SJSA1 (cell line): ENCODE results near the gene SOCS3. TPM values are rescaled to one million over a fixed set of nuclear protein-coding genes. Genes with fewer than 3 reads are reported as not detected.
"Not testable (repeated sequence)": the region's sequence is repeated elsewhere in the genome, so short reads cannot be mapped to it uniquely, and the experiment has no call there.

Experiments used
- DNase-seq, 2 experiments: peaks; one replicate each; pipeline ENCODE4 v3.0.0-alpha.2; 2015 to 2020; ENCODE audit warnings: low spot score in 2 of 2, low read depth in 1 of 2
- H3K27ac ChIP-seq: fragments of 250-450 bp; sonication (Bioruptor Pico); 2 replicates; pipeline ENCODE4 v1.5.1; 2020; ENCODE audit warnings: mild to moderate bottlenecking, moderate library complexity
- H3K27me3 ChIP-seq: fragments of 250-450 bp; sonication (Bioruptor Pico); replicated peaks from 2 replicates; pipeline ENCODE4 v1.5.1; 2020; ENCODE audit warnings: mild to moderate bottlenecking, moderate library complexity
- H3K36me3 ChIP-seq: fragments of 250-450 bp; sonication (Bioruptor Pico); 2 replicates; pipeline ENCODE4 v1.5.1; 2020; ENCODE audit warnings: mild to moderate bottlenecking
- H3K4me1 ChIP-seq: fragments of 250-450 bp; sonication (Bioruptor Pico); replicated peaks from 2 replicates; pipeline ENCODE4 v1.6.1; 2021; ENCODE audit warnings: mild to moderate bottlenecking
- H3K4me3 ChIP-seq: fragments of 250-450 bp; sonication (Bioruptor Pico); 2 replicates; pipeline ENCODE4 v1.5.1; 2020; ENCODE audit warnings: mild to moderate bottlenecking
- H3K9me3 ChIP-seq: fragments of 250-450 bp; sonication (Bioruptor Pico); replicated peaks from 2 replicates; pipeline ENCODE4 v1.5.1; 2020; ENCODE audit warnings: mild to moderate bottlenecking
- total RNA-seq: library from RNA; depleted of rRNA; stranded (reverse); fragments of >200 nt; shearing (Covaris generic); gene quantifications from 2 replicates; pipeline ENCODE4 v1.2.3, GENCODE V29; 2014

Gene SOCS3
- total RNA-seq, 1 experiment from 2014 or later, result 71.9 TPM

DNA sequence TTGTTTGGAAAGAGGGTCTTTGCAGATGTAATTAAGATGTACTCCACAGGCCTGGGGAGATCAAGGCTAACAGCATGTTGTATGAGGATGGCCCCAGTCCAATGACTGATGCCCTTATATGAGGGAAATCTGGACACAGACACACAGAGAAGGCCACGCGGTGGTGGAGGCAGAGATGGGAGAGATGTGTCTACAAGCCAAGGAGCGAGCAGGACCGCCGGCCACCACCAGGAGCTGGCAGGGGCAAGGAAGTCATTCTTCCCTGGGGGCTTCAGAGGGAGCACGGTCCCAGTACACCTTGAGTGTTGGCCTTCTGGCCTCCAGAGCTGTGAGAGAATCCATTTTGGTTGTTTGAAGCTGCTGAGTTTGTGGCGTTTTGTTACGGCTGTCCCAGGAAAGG is 14.7 kb downstream of the SOCS3 start:
- Histone ChIP-seq H3K27ac (no peak overlapping the region), H3K36me3 (no peaks in the 10 kb centered on the region), H3K4me1 (peaks cover 35% of the 10 kb centered on the region), H3K27me3 (no peaks in the 10 kb centered on the region), H3K9me3 (no peaks in the 10 kb centered on the region), H3K4me3 (no peak overlapping the region)
- DNase-seq, result no peak

DNA sequence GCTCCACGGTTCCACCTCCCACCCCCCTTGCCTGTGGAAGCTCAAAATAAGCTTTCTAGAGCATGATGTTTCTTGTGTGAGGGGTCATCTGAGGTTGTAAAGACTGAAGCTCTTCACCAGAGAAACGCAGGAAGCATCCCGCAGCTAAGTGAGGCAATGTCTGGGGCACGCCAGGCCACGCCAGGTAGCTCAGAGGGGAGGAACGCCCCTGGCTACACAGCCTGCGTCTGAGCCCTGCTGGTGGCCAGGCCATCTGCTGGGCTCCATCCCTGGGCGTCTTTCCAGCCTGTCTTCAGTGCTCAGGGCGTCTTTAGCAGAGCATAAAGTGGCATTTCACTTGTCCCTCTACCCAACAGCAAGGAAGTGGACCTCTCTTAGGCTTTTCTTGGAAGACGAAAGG is 15.2 kb downstream of the SOCS3 start:
- no peaks in the 10 kb centered on the region for H3K27me3 ChIP-seq
- H3K4me1 ChIP-seq, result peaks cover 35% of the 10 kb centered on the region
- H3K36me3 ChIP-seq, result no peaks in the 10 kb centered on the region
- H3K27ac ChIP-seq, result no peak overlapping the region
- H3K9me3 ChIP-seq, result no peaks in the 10 kb centered on the region
- no peak overlapping the region for H3K4me3 ChIP-seq
- DNase-seq, result no peak

DNA sequence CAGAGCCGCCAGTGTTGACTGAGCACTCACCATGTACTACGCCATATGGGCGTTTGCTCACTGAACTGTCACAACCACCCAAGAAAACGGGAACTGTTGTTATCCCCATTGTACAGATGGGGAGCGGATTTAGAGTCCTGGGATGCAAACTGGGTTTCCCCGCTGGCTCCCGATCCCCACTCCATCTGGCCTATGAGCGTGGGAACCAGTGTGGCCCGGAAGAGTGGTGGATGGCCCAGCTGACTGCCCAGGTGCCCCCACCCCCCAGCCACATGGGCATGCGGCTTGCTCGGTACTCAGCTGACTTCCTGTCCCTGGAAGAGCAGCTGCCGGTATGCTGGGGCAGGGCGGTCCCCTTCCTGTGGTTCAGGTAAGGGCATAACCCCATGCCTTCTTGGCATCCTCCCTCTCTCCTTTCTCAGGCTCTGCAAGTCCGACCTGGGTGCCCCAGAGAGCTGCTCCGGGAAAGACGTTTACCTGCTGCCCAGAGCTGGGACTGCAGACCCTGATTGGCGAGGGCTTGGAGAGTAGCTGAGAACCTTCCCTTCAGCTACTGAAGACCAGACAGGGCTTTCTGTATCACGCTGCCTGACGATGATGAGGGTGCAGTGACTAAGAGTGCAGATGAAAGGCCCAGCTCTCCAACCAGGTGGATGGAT is 16.2 kb downstream of the SOCS3 start:
- Histone ChIP-seq H3K27me3 (no peaks in the 10 kb centered on the region), H3K9me3 (no peaks in the 10 kb centered on the region), H3K4me1 (peaks cover 35% of the 10 kb centered on the region), H3K4me3 (no peak overlapping the region), H3K27ac (peak overlapping the region; percentile 88), H3K36me3 (no peaks in the 10 kb centered on the region)
- no peak for DNase-seq

- Histone ChIP-seq H3K4me3 (no peak overlapping the region), H3K4me1 (peaks cover 37% of the 10 kb centered on the region), H3K27ac (peak overlapping the region; percentile 88), H3K36me3 (no peaks in the 10 kb centered on the region), H3K27me3 (no peaks in the 10 kb centered on the region), H3K9me3 (no peaks in the 10 kb centered on the region)
- peak; percentile 87 to 92 for DNase-seq
Observed at GRCh38 chr17:78343187-78343542, 16.7 kb downstream of the SOCS3 start.

GRCh38 chr17:78342449-78343186 is 17.3 kb downstream of the SOCS3 start:
- Histone ChIP-seq H3K4me3 (peak overlapping the region; percentile 34), H3K36me3 (no peaks in the 10 kb centered on the region), H3K27ac (peak overlapping the region; percentile 88), H3K9me3 (no peaks in the 10 kb centered on the region), H3K27me3 (no peaks in the 10 kb centered on the region), H3K4me1 (peaks cover 42% of the 10 kb centered on the region)
- DNase-seq, result peak; percentile 88 to 89

GRCh38 chr17:78341559-78342448 is 18.1 kb downstream of the SOCS3 start:
- Histone ChIP-seq H3K9me3 (no peaks in the 10 kb centered on the region), H3K4me3 (peak overlapping the region; percentile 34), H3K27ac (peak overlapping the region; percentile 88), H3K27me3 (no peaks in the 10 kb centered on the region), H3K4me1 (peaks cover 50% of the 10 kb centered on the region), H3K36me3 (no peaks in the 10 kb centered on the region)
- DNase-seq, result peak; percentile 82 to 86

DNA sequence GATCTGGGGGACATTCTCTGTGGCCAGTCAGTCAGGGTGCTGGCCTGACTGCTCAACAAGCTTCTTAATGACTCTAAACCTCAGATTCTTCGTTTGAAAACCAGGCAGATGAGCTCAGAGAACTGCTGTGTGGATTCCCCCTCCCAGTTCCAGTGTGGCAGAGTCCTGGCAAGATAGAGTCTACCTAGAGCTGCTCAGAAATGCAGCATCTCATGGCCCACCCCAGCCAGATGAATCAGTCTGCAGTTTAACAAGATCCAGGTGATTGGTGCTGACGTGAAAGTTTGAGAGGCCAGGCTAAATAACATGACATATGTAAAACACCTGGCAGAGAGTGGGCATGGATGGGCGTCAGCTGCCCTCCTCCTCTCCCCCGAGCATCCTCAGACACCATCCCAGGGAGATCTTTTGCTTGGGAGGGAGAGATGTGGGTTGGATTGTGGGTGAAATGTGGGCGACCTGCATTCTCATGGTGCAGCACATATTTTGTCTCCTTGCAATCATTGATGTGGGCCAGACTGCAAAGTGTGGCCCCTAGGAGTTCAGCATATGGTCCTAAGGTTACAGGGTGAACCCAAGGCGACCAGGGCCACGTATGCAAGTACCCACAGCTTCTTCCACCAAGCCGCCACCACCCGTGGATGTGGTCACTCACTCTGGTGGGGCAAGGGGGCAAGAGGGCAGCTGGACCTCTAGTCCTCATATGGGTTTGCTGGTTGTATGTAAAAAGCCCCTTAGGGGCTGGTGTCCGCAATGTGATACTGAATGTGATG is 19.5 kb downstream of the SOCS3 start:
- no peaks in the 10 kb centered on the region for H3K9me3 ChIP-seq
- no peaks in the 10 kb centered on the region for H3K27me3 ChIP-seq
- no peak overlapping the region for H3K4me3 ChIP-seq
- DNase-seq, result no peak
- peaks cover 52% of the 10 kb centered on the region for H3K4me1 ChIP-seq
- H3K27ac ChIP-seq, result no peak overlapping the region
- H3K36me3 ChIP-seq, result no peaks in the 10 kb centered on the region

DNA sequence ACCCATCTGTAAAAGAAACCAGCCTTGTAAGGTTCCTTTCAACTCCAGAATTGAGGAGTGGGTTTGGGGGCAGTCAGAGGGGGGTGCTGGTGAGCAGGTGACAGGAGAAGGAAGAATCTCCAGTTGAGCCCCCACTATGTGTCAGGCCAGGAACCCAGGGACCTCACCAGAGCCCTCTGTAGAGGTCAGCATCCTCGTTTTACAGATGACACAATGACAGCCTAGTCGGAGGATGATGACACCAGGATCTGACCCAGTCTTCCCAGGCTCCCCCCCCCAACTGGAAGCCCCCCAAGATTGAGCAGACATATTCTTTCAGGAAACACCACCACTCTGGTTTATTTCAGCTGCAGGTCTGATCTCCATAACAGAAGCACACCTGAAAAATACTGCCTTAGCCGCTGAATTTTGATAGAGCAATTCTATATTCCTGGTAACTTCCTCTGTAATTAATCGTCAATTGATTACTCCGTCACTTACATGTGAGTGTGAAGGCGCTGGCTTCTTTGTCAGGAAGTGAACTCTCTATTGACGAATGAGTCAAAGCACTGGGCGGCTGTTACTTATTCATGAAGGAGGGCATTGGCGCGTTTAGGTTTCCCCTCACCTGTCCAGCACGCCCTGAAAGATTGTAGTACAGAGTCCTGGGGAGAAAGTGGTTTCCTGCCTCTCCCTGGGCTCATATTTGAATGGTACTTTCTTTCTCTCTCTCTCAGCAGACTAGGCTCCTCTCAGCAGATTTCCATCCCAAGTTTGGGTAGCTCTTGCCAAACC is 21.2 kb downstream of the SOCS3 start:
- Histone ChIP-seq H3K36me3 (no peaks in the 10 kb centered on the region), H3K27ac (no peak overlapping the region), H3K4me1 (peaks cover 64% of the 10 kb centered on the region), H3K4me3 (no peak overlapping the region), H3K27me3 (no peaks in the 10 kb centered on the region), H3K9me3 (no peaks in the 10 kb centered on the region)
- no peak for DNase-seq

- H3K9me3 ChIP-seq, result no peaks in the 10 kb centered on the region
- peaks cover 53% of the 10 kb centered on the region for H3K4me1 ChIP-seq
- H3K27ac ChIP-seq, result peak overlapping the region; percentile 84
- no peaks in the 10 kb centered on the region for H3K36me3 ChIP-seq
- H3K27me3 ChIP-seq, result no peaks in the 10 kb centered on the region
- DNase-seq, result peak; percentile 84 to 93
- H3K4me3 ChIP-seq, result no peak overlapping the region
Observed at GRCh38 chr17:78337244-78338109, 22.4 kb downstream of the SOCS3 start.

- Histone ChIP-seq H3K9me3 (no peaks in the 10 kb centered on the region), H3K36me3 (no peaks in the 10 kb centered on the region), H3K27ac (peak overlapping the region; percentile 53), H3K4me3 (no peak overlapping the region), H3K4me1 (peaks cover 56% of the 10 kb centered on the region), H3K27me3 (no peaks in the 10 kb centered on the region)
- DNase-seq, result no peak
Observed at GRCh38 chr17:78335209-78335608, 24.7 kb downstream of the SOCS3 start.

- Histone ChIP-seq H3K36me3 (no peaks in the 10 kb centered on the region), H3K4me1 (peaks cover 72% of the 10 kb centered on the region), H3K4me3 (no peak overlapping the region), H3K27ac (no peak overlapping the region), H3K9me3 (no peaks in the 10 kb centered on the region), H3K27me3 (no peaks in the 10 kb centered on the region)
- DNase-seq, result no peak
Observed at GRCh38 chr17:78332991-78333390, 26.9 kb downstream of the SOCS3 start.

DNA sequence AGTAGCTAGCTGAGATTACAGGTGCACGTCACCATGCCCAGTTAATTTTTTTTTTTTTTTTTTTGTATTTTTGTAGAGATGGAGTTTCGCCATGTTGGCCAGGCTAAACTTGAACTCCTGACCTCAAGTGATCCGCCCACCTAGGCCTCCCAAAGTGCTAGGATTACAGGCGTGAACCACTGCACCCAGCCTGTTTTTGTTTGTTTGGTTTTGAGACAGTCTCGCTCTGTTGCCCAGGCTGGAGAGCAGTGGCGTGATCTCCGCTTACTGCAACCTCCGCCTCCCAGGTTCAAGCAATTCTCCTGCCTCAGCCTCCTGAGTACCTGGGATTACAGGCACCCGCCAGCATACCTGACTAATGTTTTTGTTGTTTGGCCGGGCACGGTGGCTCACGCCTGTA is 28.5 kb downstream of the SOCS3 start:
- H3K9me3 ChIP-seq, H3K36me3 ChIP-seq, DNase-seq, H3K27me3 ChIP-seq, H3K27ac ChIP-seq, H3K4me3 ChIP-seq: not testable (repeated sequence)
- peaks cover 59% of the 10 kb centered on the region for H3K4me1 ChIP-seq
